ENCODE measurements around the gene CRYL1. TPM values are rescaled to one million over a fixed set of nuclear protein-coding genes. Genes with fewer than 3 reads are reported as not detected.

The CRYL1 gene
- total and polyA plus RNA-seq, 2 of the 4 experiments (the other 2 are of a cell fraction) = 11.7 to 16.4 TPM

GRCh38 chr13:20494656-20495055 lies 31.0 kb downstream of the CRYL1 start:
- no peaks in the 10 kb centered on the region for H3K9me3 ChIP-seq (ENCODE audit: control insufficient read depth, insufficient read depth, low read length)
- intact Hi-C loops (cut with micrococcal nuclease) = loop anchor here (1.0 to 5.0 kb wide), 5 partner anchors 208 to 983 kb away; no protein-coding TSS in a partner anchor
- no peak overlapping the region for H3K18ac ChIP-seq (ENCODE audit: low read depth, low read length)
- H3K9ac ChIP-seq (ENCODE audit: low read depth, low read length) = no peak overlapping the region
- peaks cover 5% of the 10 kb centered on the region for H3K4me1 ChIP-seq (ENCODE audit: control insufficient read depth, insufficient read depth, low read length)
- no peak overlapping the region for H3K4me3 ChIP-seq (ENCODE audit: insufficient read depth, low read depth, low read length)
- no peak overlapping the region for H2BK20ac ChIP-seq (ENCODE audit: low read depth, low read length)
- DNase-seq = no peak
- H3K14ac ChIP-seq (replicated peaks; ENCODE audit: low read depth, low read length) = no peak overlapping the region
- BruUV-seq (replicated peaks) = no TSS peak
- TF ChIP-seq CEBPB (IDR thresholded peaks at IDR 0.05; ENCODE audit: low read depth, low read length) (no peak), ELK1 (IDR thresholded peaks at IDR 0.05; ENCODE audit: borderline replicate concordance, low read depth, low read length) (no peak), CHD1 (IDR thresholded peaks at IDR 0.05; ENCODE audit: low read depth, low read length) (no peak), FOS (IDR thresholded peaks at IDR 0.05; ENCODE audit: low read depth, low read length) (no peak)
- H2AK9ac ChIP-seq (replicated peaks; ENCODE audit: low read depth, low read length, poor library complexity) = no peak overlapping the region
- H3K9me1 ChIP-seq (ENCODE audit: insufficient read depth, low read length) = peaks cover 6% of the 10 kb centered on the region; the same call in 1 of the 2 replicates
- POLR2A ChIA-PET (ENCODE audit: unreplicated experiment) = no interaction called here
- no peaks in the 10 kb centered on the region for H3K27me3 ChIP-seq (ENCODE audit: control insufficient read depth, insufficient read depth, low read length)
- no peak overlapping the region for H2BK15ac ChIP-seq (ENCODE audit: low read depth, low read length)
- no peak for ATAC-seq (ENCODE audit: low read depth)
- H3K79me1 ChIP-seq (ENCODE audit: low read depth in 1 of 2, low read length in 2 of 2) = no peaks in the 10 kb centered on the region
- H3K4me2 ChIP-seq (ENCODE audit: low read depth, low read length) = no peak overlapping the region
- H3K27ac ChIP-seq (ENCODE audit: insufficient read depth, low read length) = no peak overlapping the region
- no peak overlapping the region for H2BK5ac ChIP-seq (ENCODE audit: low read depth, low read length, poor library complexity, severe bottlenecking)
- H2BK120ac ChIP-seq (ENCODE audit: low read depth, low read length) = no peak overlapping the region
- no peak overlapping the region for H3K56ac ChIP-seq (ENCODE audit: extremely low read depth, insufficient read depth, low read length)
- H4K8ac ChIP-seq (ENCODE audit: low read depth in 2 of 2, low read length in 2 of 2) = no peak overlapping the region
- CTCF ChIA-PET = interaction anchor here (0.6 to 2.4 kb wide), 5 partner anchors 230 to 437 kb away, joined by 3 to 9 read pairs (median 3); no protein-coding TSS in a partner anchor
- no peak overlapping the region for H2AFZ ChIP-seq (replicated peaks; ENCODE audit: low read length, poor library complexity)
- in situ Hi-C loops (cut with MboI; ENCODE audit: low sequenced_read_pairs) = loop anchor here (5.0 to 10.0 kb wide), 2 partner anchors 340 to 433 kb away; no protein-coding TSS in a partner anchor
- no peak overlapping the region for H4K91ac ChIP-seq (ENCODE audit: insufficient read depth, low read depth, low read length)
- WGBS, 2 experiments (ENCODE audit: extremely low coverage in 2 of 2, insufficient read length in 1 of 2) = no CpG with 5 or more reads among the region's 8 CpGs
- H4K20me1 ChIP-seq (ENCODE audit: insufficient read depth, low read length) = no peaks in the 10 kb centered on the region
- no peak overlapping the region for H2AK5ac ChIP-seq (ENCODE audit: low read depth, low read length)
- H4K5ac ChIP-seq (ENCODE audit: low read depth, low read length) = no peak overlapping the region
- no peak overlapping the region for H3K4ac ChIP-seq (ENCODE audit: low read depth, low read length)
- no peak overlapping the region for H3K23ac ChIP-seq (ENCODE audit: low read depth, low read length)
- dilution Hi-C loops (cut with HindIII; ENCODE audit: low sequenced_read_pairs, unreplicated experiment) = loop anchor here (25.0 kb wide), 1 partner anchor 307 kb away; the partner anchor contains the start of gene GJB2
- no peaks in the 10 kb centered on the region for H3K36me3 ChIP-seq (ENCODE audit: control insufficient read depth, insufficient read depth, low read length)
